Measurements from ENCODE around the gene NR1H3.

NR1H3 gene

GRCh38 chr11:47229161-47229560 is 28.6 kb upstream of the NR1H3 start:
- no peak overlapping the region for H3K27ac ChIP-seq
- intact Hi-C loops (cut with DNase I; ENCODE audit: low total_unique reads): no loop called here
- H3K4me3 ChIP-seq: no peak overlapping the region
- no peak for DNase-seq
- no peak for TF ChIP-seq CTCF (IDR thresholded peaks at IDR 0.05)
- no peaks in the 10 kb centered on the region for H3K4me1 ChIP-seq
- H3K36me3 ChIP-seq: peaks cover 25 to 87% (median 30%) of the 10 kb centered on the region in 3 donors
- no peaks in the 10 kb centered on the region for H3K9me3 ChIP-seq
- H3K27me3 ChIP-seq: no peaks in the 10 kb centered on the region

GRCh38 chr11:47233051-47233450 is 24.7 kb upstream of the NR1H3 start:
- Histone ChIP-seq H3K27me3 (no peaks in the 10 kb centered on the region), H3K4me1 (no peaks in the 10 kb centered on the region), H3K4me3 (no peak overlapping the region), H3K27ac (no peak overlapping the region), H3K9me3 (no peaks in the 10 kb centered on the region), H3K36me3 (peaks cover 16 to 82% (median 17%) of the 10 kb centered on the region in 3 donors)
- TF ChIP-seq CTCF (IDR thresholded peaks at IDR 0.05): no peak
- DNase-seq: no peak
- intact Hi-C loops (cut with DNase I; ENCODE audit: low total_unique reads): no loop called here

GRCh38 chr11:47233989-47234668 is 23.7 kb upstream of the NR1H3 start:
- Histone ChIP-seq H3K27ac (no peak overlapping the region), H3K4me1 (no peaks in the 10 kb centered on the region), H3K36me3 (peaks cover 18 to 84% (median 20%) of the 10 kb centered on the region in 3 donors), H3K27me3 (no peaks in the 10 kb centered on the region), H3K4me3 (no peak overlapping the region), H3K9me3 (no peaks in the 10 kb centered on the region)
- no peak for DNase-seq
- intact Hi-C loops (cut with DNase I; ENCODE audit: low total_unique reads): no loop called here
- TF ChIP-seq CTCF (IDR thresholded peaks at IDR 0.05): no peak

- Histone ChIP-seq H3K27ac (no peak overlapping the region), H3K4me3 (no peak overlapping the region)
- no peak for DNase-seq
Measured at GRCh38 chr11:47234669-47235100, 23.1 kb upstream of the NR1H3 start.

GRCh38 chr11:47235163-47235562 is 22.6 kb upstream of the NR1H3 start:
- Histone ChIP-seq H3K27me3 (no peaks in the 10 kb centered on the region), H3K9me3 (no peaks in the 10 kb centered on the region), H3K36me3 (peaks cover 25 to 88% (median 27%) of the 10 kb centered on the region in 3 donors), H3K27ac (no peak overlapping the region), H3K4me1 (no peaks in the 10 kb centered on the region), H3K4me3 (no peak overlapping the region)
- no peak for DNase-seq
- intact Hi-C loops (cut with DNase I; ENCODE audit: low total_unique reads): no loop called here
- no peak for TF ChIP-seq CTCF (IDR thresholded peaks at IDR 0.05)

More at GRCh38 chr11:47234669-47235100, 23.1 kb upstream of the NR1H3 start:
- no peaks in the 10 kb centered on the region for H3K9me3 ChIP-seq
- H3K36me3 ChIP-seq: peaks cover 24 to 86% (median 26%) of the 10 kb centered on the region in 3 donors
- TF ChIP-seq CTCF (IDR thresholded peaks at IDR 0.05): no peak
- no peaks in the 10 kb centered on the region for H3K4me1 ChIP-seq
- intact Hi-C loops (cut with DNase I; ENCODE audit: low total_unique reads): no loop called here
- H3K27me3 ChIP-seq: no peaks in the 10 kb centered on the region
